PC-3 (cell line): ENCODE measurements around the gene ZSWIM1. TPM values are rescaled to one million over a fixed set of nuclear protein-coding genes. Genes with fewer than 3 reads are reported as not detected.

Source experiments
- ATAC-seq: fragments of 200-7000 bp; cut with Tn5 transposase; 2 replicates; pipeline ENCODE4 v1.9.1; 2020; ENCODE audit warnings: mild to moderate bottlenecking, moderate library complexity
- Bru-seq: library from RNA; stranded (reverse); fragments of 400-500 nt; gene quantifications from one replicate; lab custom pipeline; 2021; lab: Mats Ljungman, UMichigan
- BruChase-seq, 2 experiments: library from RNA; stranded (reverse); fragments of 400-500 nt; gene quantifications; one replicate each; lab custom pipeline; 2021; lab: Mats Ljungman, UMichigan
- BruUV-seq: library from RNA; stranded (reverse); fragments of 400-500 nt; replicated peaks from 2 replicates; lab custom pipeline; 2021; lab: Mats Ljungman, UMichigan
- CTCF ChIA-PET: fragments of 300-600 bp; sonication (Branson Sonifier 250); formaldehyde crosslinking; loops from one replicate; lab custom pipeline; 2022; ENCODE audit warnings: antibody characterized with exemption; lab: Charles Lee
- POLR2A ChIA-PET: fragments of 300-600 bp; sonication (Branson Sonifier 250); formaldehyde crosslinking; loops from one replicate; lab custom pipeline; 2022; ENCODE audit warnings: antibody characterized with exemption; ENCODE audit not compliant: unreplicated experiment; lab: Charles Lee
- DNase-seq: peaks from one replicate; pipeline ENCODE4 v3.0.0-alpha.2; 2015
- H2AFZ ChIP-seq: fragments of 300-600 bp; sonication (generic); 2 replicates; pipeline ENCODE4 v1.6.0; 2016; ENCODE audit warnings: antibody characterized with exemption, low read length
- H3F3A ChIP-seq: fragments of 300-600 bp; sonication (generic); one replicate; pipeline ENCODE4 v1.6.0; 2017; ENCODE audit warnings: antibody characterized with exemption, low read length, control low read depth, mild to moderate bottlenecking; ENCODE audit not compliant: unreplicated experiment
- H3K27ac ChIP-seq: fragments of 300-600 bp; sonication (generic); 2 replicates; pipeline ENCODE4 v1.5.1; 2016; ENCODE audit warnings: mild to moderate bottlenecking, low read length
- H3K27me3 ChIP-seq: fragments of 300-600 bp; sonication (generic); 2 replicates; pipeline ENCODE4 v1.6.1; 2016; ENCODE audit warnings: low read length, mixed read lengths
- H3K36me3 ChIP-seq: fragments of 300-600 bp; sonication (generic); 2 replicates; pipeline ENCODE4 v1.6.1; 2016; ENCODE audit warnings: low read depth, mixed run types, low read length, mixed read lengths
- H3K4me1 ChIP-seq: fragments of 300-600 bp; sonication (generic); 2 replicates; pipeline ENCODE4 v1.5.1; 2016; ENCODE audit warnings: low read length; ENCODE audit not compliant: insufficient read depth
- H3K4me2 ChIP-seq: fragments of 300-600 bp; sonication (generic); 2 replicates; pipeline ENCODE4 v1.6.0; 2016; ENCODE audit warnings: low read length
- H3K4me3 ChIP-seq: fragments of 300-600 bp; sonication (generic); 2 replicates; pipeline ENCODE4 v1.5.1; 2016; ENCODE audit warnings: mild to moderate bottlenecking, low read length, mixed read lengths
- H3K79me2 ChIP-seq: fragments of 300-600 bp; sonication (generic); 2 replicates; pipeline ENCODE4 v1.6.1; 2017; ENCODE audit warnings: low read length, mixed read lengths
- H3K9ac ChIP-seq: fragments of 300-600 bp; sonication (generic); 2 replicates; pipeline ENCODE4 v1.6.0; 2016; ENCODE audit warnings: mild to moderate bottlenecking, low read length
- H3K9me2 ChIP-seq: fragments of 300-600 bp; sonication (generic); replicated peaks from 2 replicates; pipeline ENCODE4 v1.6.1; 2016; ENCODE audit warnings: mixed run types, low read length, mixed read lengths
- H3K9me3 ChIP-seq: fragments of 300-600 bp; sonication (generic); 2 replicates; pipeline ENCODE4 v1.6.1; 2016; ENCODE audit warnings: low read length, mixed read lengths
- H4K20me1 ChIP-seq: fragments of 300-600 bp; sonication (generic); 2 replicates; pipeline ENCODE4 v1.6.1; 2016; ENCODE audit warnings: low read length, mixed read lengths
- EZH2 ChIP-seq: fragments of 300-600 bp; sonication (generic); IDR thresholded peaks from one replicate; pipeline ENCODE4 v1.6.1; 2017; ENCODE audit warnings: antibody characterized with exemption, mild to moderate bottlenecking, low read length; ENCODE audit not compliant: unreplicated experiment
- EZH2phosphoT487 ChIP-seq: fragments of 300-600 bp; sonication (generic); IDR thresholded peaks from 2 replicates; pipeline ENCODE4 v1.6.1; 2018; ENCODE audit warnings: mild to moderate bottlenecking, antibody characterized with exemption, low read length, borderline replicate concordance
- intact Hi-C: fragments of 100-400 bp; cut with micrococcal nuclease; formaldehyde crosslinking; loops from 2 replicates; pipeline ENCODE4 v1.9.0; 2023
- long read RNA-seq: library from polyadenylated mRNA; unstranded; transcript quantifications from one replicate; pipeline ENCODE4 v2.0.0, GENCODE V29; 2021; ENCODE audit not compliant: unreplicated experiment
- total RNA-seq: library from RNA; depleted of rRNA; stranded (reverse); fragments of >200 nt; gene quantifications from 2 replicates; pipeline ENCODE4 v1.2.3, GENCODE V29; 2014; rRNA removed
- TF ChIP-seq, protein P1 (sequence below): fragments of 300-600 bp; sonication (generic); conservative IDR thresholded peaks from 2 replicates; pipeline ENCODE4 v1.5.1; 2017; ENCODE audit warnings: antibody characterized with exemption, low read depth, mild to moderate bottlenecking, low read length

ZSWIM1 gene
- total RNA-seq (9.4 and 16.3 TPM in 2 replicates), Bru-seq, nascent RNA (percentile 83 among the genes with signal in this experiment), BruChase-seq, experiment 1, labeled RNA remaining after a 6-hour chase (percentile 82 among the genes with signal in this experiment), BruChase-seq, experiment 2, labeled RNA remaining after a 2-hour chase (percentile 89 among the genes with signal in this experiment)
- long read RNA-seq, partial matches to known transcripts, result 10 of 11 reads
- long read RNA-seq, other reads (novel, unspliced or antisense), result 1 of 11 reads

DNA sequence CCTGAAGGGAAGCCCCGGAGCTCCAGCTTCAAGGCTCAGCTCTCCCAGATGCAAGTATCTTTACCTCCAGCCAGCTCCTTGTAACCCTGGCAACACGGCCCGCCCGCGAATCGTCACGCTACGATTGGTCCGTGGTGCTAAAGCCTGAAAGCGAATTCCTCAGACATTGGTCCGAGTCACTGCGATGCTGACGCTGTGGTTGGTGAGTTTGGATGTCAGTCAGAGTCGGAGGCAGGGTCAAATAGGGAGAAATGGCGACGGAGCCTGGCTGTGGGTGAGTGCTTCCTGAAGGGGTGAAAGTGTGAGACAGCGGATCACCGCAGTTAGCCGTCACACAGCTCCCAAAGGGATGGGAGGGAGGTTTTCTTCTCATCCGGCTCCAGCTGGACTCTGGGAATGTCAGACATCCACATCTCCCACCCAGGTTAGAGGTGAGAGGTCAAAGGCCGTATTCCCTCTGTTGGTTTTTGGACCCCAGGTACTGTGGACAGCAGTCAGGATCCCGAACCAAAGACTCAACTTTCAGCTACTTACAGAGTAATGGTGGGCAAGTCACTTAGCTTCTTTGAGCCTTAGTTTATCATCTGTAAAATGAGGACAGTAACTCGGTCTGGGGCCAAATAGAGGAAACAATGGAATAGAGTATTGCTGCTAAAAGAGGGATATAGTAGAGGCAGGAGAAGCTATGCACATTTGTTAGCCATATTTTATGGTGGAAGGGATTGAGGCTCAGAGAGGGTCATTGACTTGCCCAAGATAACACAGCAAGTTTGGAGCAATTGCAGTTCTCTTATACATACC, at the start of gene ZSWIM1:
Gene ZSWIM1, plus strand, starts transcription at position 240 of the 801 bp plus-strand sequence. CDS start 1,366 bp downstream, outside the sequence.
- BruUV-seq, result TSS peak; percentile 79
- intact Hi-C loops, result loop anchor here (2.0 kb wide), 1 partner anchor 24 kb away; the partner anchor contains the start of genes ACOT8 and ZSWIM3
- no peak for TF ChIP-seq EZH2
- Histone ChIP-seq H3K79me2 (peaks cover 38% of the 10 kb centered on the region), H3K9me3 (no peaks in the 10 kb centered on the region), H4K20me1 (no peaks in the 10 kb centered on the region), H3K9ac (peak within 1 kb of the TSS; percentile 91), H3K36me3 (peaks cover 14% of the 10 kb centered on the region), H3K4me1 (peaks cover 22% of the 10 kb centered on the region), H3K27ac (peak within 1 kb of the TSS; percentile 36), H3K4me2 (peak within 1 kb of the TSS; percentile 100), H3K9me2 (no peaks in the 10 kb centered on the region), H3K4me3 (peak within 1 kb of the TSS; percentile 96), H3K27me3 (no peaks in the 10 kb centered on the region), H3F3A (no peaks in the 10 kb centered on the region), H2AFZ (peak within 1 kb of the TSS; percentile 79)
- DNase-seq (peak; percentile 100), ATAC-seq (peak; percentile 97)
- CTCF ChIA-PET, result interaction anchor here (0.5 kb wide), 1 partner anchor 91 kb away, joined by 3 read pairs; no protein-coding TSS in a partner anchor
- POLR2A ChIA-PET, result interaction anchor here (0.6 to 0.9 kb wide), 7 partner anchors 14 to 485 kb away, joined by 3 to 7 read pairs (median 3); no protein-coding TSS in a partner anchor

DNA sequence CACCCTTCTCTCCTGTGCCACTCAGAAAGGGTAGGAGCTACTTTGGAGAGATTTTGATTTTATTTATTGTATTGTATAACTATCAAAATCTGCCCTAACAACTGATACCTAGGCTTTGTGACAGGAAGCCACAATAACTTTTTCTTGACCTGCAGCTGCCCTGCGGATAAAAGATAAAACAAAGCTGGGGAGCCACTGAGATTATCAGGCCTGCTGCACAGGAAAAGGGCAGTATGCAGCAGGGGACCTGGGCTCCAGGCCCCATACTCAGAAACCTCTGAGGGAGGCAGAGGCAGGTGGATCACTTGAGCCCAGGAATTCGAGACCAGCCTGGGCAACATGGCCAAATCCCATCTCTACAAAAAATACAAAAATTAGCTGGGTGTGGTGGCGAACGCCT, 48.4 kb upstream of the ZSWIM1 start:
- no peaks in the 10 kb centered on the region for H4K20me1 ChIP-seq
- H3K9me3 ChIP-seq, result no peaks in the 10 kb centered on the region
- intact Hi-C loops, result loop anchor here (10.0 kb wide), 1 partner anchor 142 kb away; the partner anchor contains the start of gene ZNF335

More for the DNA sequence above, 48.4 kb upstream of the ZSWIM1 start:
- Histone ChIP-seq H3K36me3 (no peaks in the 10 kb centered on the region), H3K9ac (no peak overlapping the region), H3F3A (no peaks in the 10 kb centered on the region), H3K9me2 (no peaks in the 10 kb centered on the region), H3K27ac (no peak overlapping the region), H3K27me3 (no peaks in the 10 kb centered on the region), H3K4me1 (peaks cover 35% of the 10 kb centered on the region), H3K79me2 (peaks cover 29% of the 10 kb centered on the region), H3K4me2 (no peak overlapping the region; the same call in 1 of the 2 replicates), H2AFZ (no peak overlapping the region), H3K4me3 (no peak overlapping the region)
- DNase-seq (no peak), ATAC-seq (no peak)
- no TSS peak for BruUV-seq
- ChIA-PET CTCF (no interaction called here), POLR2A (no interaction called here)
- TF ChIP-seq, protein P1, sequence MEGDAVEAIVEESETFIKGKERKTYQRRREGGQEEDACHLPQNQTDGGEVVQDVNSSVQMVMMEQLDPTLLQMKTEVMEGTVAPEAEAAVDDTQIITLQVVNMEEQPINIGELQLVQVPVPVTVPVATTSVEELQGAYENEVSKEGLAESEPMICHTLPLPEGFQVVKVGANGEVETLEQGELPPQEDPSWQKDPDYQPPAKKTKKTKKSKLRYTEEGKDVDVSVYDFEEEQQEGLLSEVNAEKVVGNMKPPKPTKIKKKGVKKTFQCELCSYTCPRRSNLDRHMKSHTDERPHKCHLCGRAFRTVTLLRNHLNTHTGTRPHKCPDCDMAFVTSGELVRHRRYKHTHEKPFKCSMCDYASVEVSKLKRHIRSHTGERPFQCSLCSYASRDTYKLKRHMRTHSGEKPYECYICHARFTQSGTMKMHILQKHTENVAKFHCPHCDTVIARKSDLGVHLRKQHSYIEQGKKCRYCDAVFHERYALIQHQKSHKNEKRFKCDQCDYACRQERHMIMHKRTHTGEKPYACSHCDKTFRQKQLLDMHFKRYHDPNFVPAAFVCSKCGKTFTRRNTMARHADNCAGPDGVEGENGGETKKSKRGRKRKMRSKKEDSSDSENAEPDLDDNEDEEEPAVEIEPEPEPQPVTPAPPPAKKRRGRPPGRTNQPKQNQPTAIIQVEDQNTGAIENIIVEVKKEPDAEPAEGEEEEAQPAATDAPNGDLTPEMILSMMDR, result no peak
- TF ChIP-seq EZH2phosphoT487, result no peak
- no peak for TF ChIP-seq EZH2
